GM12801 (cell line): Measurements from ENCODE around the gene STYK1.

Experiments used
- TF ChIP-seq, protein P1 (sequence below): IDR thresholded peaks from one replicate; pipeline ENCODE4 v1.5.1; 2011; ENCODE audit warnings: control low read depth; ENCODE audit not compliant: insufficient read length; ENCODE audit errors: extremely low read depth

The STYK1 gene

DNA sequence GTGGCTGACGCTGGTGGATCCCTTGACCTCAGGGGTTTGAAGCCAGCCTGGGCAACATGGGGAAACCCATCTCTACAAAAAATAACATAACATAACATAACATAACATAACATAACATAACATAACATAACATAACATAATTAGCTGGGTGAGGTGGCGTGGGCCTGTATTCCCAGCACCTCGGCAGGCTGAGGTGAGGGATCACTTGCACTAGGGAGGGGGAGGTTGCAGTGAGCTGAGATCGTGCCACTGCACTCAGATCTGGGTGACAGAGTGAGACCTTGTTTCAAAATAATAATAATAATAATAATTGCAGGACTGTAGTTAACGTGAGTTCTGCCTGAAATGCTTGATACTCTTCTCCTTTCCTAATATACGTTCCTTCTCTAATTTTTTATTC lies 61.7 kb downstream of the STYK1 start:
- TF ChIP-seq, protein P1, sequence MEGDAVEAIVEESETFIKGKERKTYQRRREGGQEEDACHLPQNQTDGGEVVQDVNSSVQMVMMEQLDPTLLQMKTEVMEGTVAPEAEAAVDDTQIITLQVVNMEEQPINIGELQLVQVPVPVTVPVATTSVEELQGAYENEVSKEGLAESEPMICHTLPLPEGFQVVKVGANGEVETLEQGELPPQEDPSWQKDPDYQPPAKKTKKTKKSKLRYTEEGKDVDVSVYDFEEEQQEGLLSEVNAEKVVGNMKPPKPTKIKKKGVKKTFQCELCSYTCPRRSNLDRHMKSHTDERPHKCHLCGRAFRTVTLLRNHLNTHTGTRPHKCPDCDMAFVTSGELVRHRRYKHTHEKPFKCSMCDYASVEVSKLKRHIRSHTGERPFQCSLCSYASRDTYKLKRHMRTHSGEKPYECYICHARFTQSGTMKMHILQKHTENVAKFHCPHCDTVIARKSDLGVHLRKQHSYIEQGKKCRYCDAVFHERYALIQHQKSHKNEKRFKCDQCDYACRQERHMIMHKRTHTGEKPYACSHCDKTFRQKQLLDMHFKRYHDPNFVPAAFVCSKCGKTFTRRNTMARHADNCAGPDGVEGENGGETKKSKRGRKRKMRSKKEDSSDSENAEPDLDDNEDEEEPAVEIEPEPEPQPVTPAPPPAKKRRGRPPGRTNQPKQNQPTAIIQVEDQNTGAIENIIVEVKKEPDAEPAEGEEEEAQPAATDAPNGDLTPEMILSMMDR = no peak

DNA sequence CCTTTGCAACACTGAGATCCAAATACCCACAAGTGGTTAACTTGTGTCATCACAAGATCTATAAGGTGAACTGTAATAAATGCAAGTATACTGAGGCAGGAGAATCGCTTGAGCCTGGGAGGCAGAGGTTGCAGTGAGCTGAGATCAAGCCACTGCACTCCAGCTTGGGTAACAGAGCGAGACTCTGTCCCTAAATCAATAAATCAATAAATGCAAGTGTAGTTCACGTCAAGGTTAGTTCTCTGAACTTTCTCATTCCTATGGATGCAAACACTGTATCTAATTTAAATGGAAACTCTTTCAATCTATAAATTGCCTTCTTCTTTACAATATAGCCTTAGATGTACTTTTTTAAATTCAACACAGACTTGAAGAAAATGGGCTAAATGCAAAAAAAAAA lies 63.7 kb downstream of the STYK1 start:
- TF ChIP-seq, protein P1 = no peak

DNA sequence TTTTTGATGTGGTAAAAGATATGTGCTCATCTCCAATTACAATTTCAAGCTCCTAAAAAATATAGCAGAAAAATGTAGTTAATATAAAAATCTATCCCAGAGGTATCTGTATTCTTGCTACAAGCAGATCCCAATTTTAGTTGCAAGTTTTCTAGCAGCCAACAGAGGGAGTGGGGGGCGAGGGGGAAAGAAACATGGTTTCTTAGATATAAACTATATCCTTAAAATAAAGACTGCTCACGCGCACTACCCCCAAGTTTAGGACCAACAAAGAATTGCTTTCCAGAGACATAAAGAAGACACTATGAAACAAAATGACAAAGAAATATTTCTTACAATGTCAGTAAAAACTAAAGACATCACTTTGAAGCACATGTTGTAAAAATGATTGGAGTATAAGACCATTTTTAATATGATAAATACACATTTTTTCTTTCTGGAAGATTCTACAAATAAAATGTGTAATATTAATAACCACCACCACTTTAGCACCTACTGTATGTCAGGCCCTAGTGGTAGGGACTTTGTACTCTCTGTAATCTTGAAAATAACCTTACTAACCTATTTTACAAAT lies 65.9 kb downstream of the STYK1 start:
- TF ChIP-seq, protein P1 = no peak

DNA sequence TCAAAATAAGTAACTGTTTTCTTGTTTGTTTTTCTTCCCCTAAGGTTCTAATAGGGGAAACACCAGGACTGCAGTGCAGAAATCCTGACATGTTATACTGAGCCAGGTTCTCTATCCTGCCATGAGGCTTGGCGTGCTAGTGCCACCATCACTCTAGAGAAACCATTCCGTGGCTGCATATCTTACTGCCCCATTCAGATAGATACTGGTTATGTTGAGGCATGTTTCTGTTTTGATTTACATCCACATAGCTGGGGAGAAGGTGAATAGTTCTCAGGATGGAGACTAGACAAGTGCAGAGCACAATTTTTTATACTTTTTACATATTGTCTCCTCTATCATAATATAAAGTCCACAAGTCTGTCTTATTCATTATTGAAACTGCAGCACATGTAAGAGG lies 72.0 kb downstream of the STYK1 start:
- TF ChIP-seq, protein P1 = no peak

- TF ChIP-seq, protein P1 = no peak
These were observed 72.9 kb downstream of the STYK1 start for GRCh38 chr12:10600988-10601387.

- TF ChIP-seq, protein P1 = no peak
These were observed 78.0 kb downstream of the STYK1 start for GRCh38 chr12:10595881-10596280.

GRCh38 chr12:10590966-10591365 lies 82.9 kb downstream of the STYK1 start:
- TF ChIP-seq, protein P1 = no peak
